ENCODE results near the gene OXT. TPM values are rescaled to one million over a fixed set of nuclear protein-coding genes. Genes with fewer than 3 reads are reported as not detected.

Gene OXT
- total and polyA plus RNA-seq, 2 of the 13 experiments (the other 11 are each of a cell fraction or from before 2014, with no cell fraction given): not detected

DNA sequence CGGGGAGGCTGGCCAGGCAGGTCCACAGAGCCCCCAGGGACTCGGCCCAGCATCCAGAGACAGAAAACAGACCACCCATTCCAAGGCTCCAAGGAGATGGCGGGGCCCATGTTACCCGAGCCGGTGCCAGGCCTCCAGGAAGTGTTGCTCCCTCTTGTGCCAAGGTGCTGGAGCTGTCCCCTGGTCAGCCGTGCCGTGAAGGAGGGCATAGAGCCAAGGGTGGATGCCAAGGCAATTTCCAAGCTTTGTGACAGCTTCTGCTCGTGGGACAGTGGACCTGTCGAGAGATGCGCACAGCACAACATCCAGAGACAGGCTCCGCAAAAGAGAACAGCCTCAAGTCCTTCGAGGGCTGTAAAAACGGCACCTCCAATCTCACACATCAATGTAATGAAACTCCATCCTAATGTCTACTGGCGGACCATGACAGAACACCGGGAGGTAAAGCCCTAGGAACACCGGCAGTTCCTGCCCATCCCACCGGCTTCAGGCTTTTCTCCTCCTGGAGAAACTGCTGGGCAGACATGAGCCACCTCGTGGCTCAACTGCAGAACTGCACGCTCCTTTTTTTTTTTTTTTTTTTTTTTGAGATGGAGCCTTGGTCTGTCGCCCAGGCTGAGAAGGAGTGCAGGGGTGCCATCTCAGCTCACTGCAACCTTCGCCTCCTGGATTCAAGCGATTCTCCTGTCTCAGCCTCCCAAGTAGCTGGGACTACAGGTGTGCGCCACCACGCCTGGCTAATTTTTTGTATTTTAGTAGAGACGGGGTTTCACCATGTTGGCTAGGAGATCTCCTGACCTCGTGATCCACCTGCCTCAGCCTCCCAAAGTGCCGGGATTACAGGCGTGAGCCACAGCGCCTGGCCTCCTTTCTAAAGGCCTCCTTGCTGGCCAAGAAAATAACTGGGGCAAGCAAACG, 44.0 kb downstream of the OXT start (continued):
- TF ChIP-seq, protein P1, sequence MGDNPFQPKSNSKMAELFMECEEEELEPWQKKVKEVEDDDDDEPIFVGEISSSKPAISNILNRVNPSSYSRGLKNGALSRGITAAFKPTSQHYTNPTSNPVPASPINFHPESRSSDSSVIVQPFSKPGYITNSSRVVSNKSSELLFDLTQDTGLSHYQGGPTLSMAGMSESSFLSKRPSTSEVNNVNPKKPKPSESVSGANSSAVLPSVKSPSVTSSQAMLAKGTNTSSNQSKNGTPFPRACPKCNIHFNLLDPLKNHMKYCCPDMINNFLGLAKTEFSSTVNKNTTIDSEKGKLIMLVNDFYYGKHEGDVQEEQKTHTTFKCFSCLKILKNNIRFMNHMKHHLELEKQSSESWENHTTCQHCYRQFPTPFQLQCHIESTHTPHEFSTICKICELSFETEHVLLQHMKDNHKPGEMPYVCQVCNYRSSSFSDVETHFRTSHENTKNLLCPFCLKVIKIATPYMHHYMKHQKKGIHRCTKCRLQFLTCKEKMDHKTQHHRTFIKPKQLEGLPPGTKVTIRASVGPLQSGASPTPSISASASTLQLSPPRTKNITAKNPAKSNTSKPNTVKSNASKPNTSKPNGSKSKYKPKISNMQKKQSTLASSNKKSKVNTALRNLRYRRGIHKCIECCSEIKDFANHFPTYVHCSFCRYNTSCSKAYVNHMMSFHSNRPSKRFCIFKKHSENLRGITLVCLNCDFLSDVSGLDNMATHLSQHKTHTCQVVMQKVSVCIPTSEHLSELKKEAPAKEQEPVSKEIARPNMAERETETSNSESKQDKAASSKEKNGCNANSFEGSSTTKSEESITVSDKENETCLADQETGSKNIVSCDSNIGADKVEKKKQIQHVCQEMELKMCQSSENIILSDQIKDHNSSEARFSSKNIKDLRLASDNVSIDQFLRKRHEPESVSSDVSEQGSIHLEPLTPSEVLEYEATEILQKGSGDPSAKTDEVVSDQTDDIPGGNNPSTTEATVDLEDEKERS (CRISPR knock-in tag; IDR thresholded peaks at IDR 0.05): 0 out of 2 replicates have a peak, but pooled peaks have one; percentile 70
- TF ChIP-seq POLR2AphosphoS2 (IDR thresholded peaks at IDR 0.05; ENCODE audit: low read depth, low read length): no peak
- TF ChIP-seq XRCC5 (optimal IDR thresholded peaks at IDR 0.05; ENCODE audit: low read length): peak; percentile 35
- TF ChIP-seq, protein P2, sequence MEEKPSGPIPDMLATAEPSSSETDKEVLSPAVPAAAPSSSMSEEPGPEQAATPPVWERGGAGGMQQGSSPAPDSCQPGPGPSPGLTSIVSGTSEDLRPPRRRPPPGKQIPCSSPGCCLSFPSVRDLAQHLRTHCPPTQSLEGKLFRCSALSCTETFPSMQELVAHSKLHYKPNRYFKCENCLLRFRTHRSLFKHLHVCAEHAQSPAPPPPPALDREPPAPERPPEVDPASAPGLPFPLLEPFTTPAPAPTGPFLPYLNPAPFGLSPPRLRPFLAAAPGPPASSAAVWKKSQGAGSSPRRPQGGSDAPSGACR (CRISPR knock-in tag; IDR thresholded peaks at IDR 0.05): peak; percentile 64; the same call in 1 of the 2 replicates
- TF ChIP-seq ZNF274 (CRISPR knock-in tag; IDR thresholded peaks at IDR 0.05): peak; percentile 76
- TF ChIP-seq HCFC1 (IDR thresholded peaks at IDR 0.05; ENCODE audit: low read depth, low read length): no peak
- 0 out of 2 replicates have a peak, but pooled peaks have one; percentile 20 for TF ChIP-seq HES4 (CRISPR knock-in tag; IDR thresholded peaks at IDR 0.05; ENCODE audit: borderline replicate concordance)
- no peak for TF ChIP-seq ZNF253 (CRISPR knock-in tag; IDR thresholded peaks at IDR 0.05; ENCODE audit: borderline replicate concordance)
- TF ChIP-seq ZNF136 (CRISPR knock-in tag; IDR thresholded peaks at IDR 0.05; ENCODE audit: low read depth): peak; percentile 75; the same call in 1 of the 2 replicates
- TF ChIP-seq MAF1 (CRISPR knock-in tag; IDR thresholded peaks at IDR 0.05; ENCODE audit: borderline replicate concordance): 0 out of 2 replicates have a peak, but pooled peaks have one; percentile 52
- TF ChIP-seq, protein P3, sequence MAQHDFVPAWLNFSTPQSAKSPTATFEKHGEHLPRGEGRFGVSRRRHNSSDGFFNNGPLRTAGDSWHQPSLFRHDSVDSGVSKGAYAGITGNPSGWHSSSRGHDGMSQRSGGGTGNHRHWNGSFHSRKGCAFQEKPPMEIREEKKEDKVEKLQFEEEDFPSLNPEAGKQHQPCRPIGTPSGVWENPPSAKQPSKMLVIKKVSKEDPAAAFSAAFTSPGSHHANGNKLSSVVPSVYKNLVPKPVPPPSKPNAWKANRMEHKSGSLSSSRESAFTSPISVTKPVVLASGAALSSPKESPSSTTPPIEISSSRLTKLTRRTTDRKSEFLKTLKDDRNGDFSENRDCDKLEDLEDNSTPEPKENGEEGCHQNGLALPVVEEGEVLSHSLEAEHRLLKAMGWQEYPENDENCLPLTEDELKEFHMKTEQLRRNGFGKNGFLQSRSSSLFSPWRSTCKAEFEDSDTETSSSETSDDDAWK (CRISPR knock-in tag; IDR thresholded peaks at IDR 0.05): no peak
- no peak for TF ChIP-seq NFKBIZ (CRISPR knock-in tag; IDR thresholded peaks at IDR 0.05)
- no peak for TF ChIP-seq RBAK (CRISPR knock-in tag; IDR thresholded peaks at IDR 0.05)
- TF ChIP-seq, protein P4, sequence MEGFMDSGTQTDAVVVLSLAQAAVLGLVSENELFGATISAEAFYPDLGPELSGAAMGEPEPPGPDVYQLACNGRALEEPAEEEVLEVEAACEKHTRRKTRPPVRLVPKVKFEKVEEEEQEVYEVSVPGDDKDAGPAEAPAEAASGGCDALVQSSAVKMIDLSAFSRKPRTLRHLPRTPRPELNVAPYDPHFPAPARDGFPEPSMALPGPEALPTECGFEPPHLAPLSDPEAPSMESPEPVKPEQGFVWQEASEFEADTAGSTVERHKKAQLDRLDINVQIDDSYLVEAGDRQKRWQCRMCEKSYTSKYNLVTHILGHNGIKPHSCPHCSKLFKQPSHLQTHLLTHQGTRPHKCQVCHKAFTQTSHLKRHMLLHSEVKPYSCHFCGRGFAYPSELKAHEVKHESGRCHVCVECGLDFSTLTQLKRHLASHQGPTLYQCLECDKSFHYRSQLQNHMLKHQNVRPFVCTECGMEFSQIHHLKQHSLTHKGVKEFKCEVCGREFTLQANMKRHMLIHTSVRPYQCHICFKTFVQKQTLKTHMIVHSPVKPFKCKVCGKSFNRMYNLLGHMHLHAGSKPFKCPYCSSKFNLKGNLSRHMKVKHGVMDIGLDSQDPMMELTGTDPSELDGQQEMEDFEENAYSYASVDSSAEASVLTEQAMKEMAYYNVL (CRISPR knock-in tag; IDR thresholded peaks at IDR 0.05; ENCODE audit: borderline replicate concordance): no peak
- TF ChIP-seq, protein P5, sequence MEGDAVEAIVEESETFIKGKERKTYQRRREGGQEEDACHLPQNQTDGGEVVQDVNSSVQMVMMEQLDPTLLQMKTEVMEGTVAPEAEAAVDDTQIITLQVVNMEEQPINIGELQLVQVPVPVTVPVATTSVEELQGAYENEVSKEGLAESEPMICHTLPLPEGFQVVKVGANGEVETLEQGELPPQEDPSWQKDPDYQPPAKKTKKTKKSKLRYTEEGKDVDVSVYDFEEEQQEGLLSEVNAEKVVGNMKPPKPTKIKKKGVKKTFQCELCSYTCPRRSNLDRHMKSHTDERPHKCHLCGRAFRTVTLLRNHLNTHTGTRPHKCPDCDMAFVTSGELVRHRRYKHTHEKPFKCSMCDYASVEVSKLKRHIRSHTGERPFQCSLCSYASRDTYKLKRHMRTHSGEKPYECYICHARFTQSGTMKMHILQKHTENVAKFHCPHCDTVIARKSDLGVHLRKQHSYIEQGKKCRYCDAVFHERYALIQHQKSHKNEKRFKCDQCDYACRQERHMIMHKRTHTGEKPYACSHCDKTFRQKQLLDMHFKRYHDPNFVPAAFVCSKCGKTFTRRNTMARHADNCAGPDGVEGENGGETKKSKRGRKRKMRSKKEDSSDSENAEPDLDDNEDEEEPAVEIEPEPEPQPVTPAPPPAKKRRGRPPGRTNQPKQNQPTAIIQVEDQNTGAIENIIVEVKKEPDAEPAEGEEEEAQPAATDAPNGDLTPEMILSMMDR (CRISPR knock-in tag; IDR thresholded peaks at IDR 0.05): peak; percentile 89
- TF ChIP-seq EHMT2 (IDR thresholded peaks at IDR 0.05; ENCODE audit: borderline replicate concordance, low read depth, low read length): no peak
- TF ChIP-seq SP4 (CRISPR knock-in tag; IDR thresholded peaks at IDR 0.05): no peak
